ENCODE results near the gene E2F4.

E2F4 gene

DNA sequence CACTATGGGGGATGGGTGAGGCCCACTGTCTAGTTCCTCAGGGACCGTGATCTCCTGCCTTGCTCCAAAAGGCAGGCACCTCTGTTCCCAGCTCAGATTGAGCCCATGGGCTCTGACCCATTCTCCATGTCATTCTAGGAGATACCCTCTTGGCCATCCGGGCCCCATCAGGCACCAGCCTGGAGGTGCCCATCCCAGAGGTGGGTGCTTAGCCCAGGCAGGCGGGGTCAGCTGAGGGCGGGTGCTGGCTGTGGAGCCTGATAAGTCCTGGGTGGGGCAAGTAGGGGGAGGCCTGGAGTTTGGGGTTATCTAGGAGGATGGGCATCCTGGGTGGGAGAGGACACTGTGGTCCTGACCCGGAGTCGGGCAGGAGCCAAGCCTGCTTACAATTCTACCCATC lies 2.3 kb downstream of the E2F4 start:
- no peak for DNase-seq

DNA sequence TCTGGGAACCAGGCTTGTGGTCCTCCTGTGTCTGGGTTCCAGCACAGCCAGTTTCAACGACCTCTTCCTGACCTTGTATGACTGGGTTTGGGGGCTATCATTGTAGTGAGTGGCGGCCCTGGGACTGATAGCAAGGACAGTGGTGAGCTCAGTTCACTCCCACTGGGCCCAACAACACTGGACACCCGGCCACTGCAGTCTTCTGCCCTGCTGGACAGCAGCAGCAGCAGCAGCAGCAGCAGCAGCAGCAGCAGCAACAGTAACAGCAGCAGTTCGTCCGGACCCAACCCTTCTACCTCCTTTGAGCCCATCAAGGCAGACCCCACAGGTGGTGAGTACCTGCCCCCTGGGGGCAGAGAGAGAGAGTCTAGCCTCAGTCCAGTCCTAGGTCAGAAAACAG lies 3.7 kb downstream of the E2F4 start:
- DNase-seq, result no peak

DNA sequence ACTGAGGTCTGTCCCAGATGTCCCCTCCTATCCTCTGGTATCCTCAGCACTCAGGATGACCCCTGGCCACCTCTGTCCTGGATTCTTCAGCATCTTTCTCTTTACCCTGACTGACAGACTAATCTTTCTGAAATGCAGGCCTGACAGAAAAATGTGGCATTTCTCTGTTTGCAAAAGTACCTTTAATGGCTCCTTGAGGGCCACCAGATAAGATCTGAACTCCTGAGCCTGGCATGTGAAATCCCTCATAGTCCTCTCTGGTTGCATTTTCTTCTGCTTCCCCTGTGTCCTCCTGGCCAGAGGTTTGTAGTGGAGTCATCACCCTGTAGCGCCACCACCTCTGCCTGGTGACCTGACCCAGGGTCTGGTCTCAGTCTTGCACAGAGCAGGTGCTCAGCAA lies 4.9 kb downstream of the E2F4 start:
- DNase-seq, result no peak

DNA sequence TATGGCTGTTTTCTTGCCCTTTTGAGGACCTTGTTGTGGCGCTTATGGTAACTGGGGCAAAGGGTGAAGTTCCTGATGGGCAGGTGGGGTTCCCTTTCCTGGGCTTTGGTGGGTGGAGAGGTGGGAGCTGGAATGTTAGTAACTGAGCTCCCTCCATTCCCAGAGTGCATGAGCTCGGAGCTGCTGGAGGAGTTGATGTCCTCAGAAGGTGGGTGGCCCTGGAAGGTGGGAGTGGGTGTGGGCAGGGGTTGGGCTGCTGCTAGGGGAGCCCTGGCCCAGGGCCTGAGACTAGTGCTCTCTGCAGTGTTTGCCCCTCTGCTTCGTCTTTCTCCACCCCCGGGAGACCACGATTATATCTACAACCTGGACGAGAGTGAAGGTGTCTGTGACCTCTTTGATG lies 5.7 kb downstream of the E2F4 start:
- DNase-seq, result no peak

DNA sequence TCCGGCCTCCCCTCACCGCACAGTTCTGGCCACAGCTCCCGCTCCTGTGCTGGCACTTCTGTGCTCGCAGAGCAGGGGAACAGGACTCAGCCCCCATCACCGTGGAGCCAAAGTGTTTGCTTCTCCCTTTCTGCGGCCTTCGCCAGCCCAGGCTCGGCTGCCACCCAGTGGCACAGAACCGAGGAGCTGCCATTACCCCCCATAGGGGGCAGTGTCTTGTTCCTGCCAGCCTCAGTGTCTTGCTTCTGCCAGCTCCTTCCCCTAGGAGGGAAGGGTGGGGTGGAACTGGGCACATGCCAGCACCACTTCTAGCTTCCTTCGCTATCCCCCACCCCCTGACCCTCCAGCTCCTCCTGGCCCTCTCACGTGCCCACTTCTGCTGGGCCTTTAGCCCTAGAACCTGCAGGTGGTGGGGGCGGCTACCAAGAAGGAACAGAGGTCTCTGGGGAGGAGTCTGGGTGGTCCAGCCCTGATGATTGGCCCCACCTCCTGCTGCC lies 6.3 kb downstream of the E2F4 start:
- no peak for DNase-seq

DNA sequence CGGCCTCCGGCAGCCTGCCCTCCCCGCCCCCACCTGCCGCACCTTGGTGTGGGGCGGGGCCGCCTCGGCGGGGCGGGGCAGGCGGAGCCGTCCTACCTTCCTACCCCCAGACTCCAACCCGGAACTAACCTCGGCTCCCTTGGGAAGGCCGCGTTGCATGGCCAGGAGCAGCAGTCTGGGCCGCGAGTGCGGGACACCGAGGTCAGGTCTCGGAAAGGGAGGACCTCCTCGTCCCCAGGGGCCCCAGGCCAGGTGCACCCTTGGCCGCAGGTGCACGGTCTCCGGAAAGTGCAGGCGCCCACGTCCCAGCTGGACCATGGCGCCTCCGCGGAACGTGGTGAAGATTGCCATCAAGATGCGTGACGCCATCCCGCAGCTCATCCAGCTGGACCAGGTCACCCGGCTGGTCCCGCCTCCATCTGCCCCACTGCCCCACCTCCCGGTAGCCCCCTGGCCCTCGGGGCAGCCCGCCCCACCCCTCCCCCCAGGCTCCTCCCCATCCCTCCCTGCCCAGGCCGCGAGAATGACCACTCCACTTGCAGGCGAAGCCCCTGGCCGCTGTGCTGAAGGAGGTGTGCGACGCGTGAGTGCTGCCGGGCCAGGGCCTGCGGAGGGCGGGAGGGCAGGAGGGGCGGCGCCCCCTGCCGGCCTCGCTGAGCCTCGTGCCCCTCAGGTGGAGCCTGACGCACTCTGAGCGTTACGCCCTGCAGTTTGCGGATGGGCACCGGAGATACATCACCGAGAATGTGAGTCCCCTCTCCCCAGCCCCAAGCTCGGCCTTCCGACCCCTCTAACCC lies 7.3 kb downstream of the E2F4 start, which contains the start of gene ELMO3:
TSS of gene ELMO3 (plus strand) at position 121 of the 797 bp plus-strand sequence. CDS start at position 317, 196 bp downstream.
- DNase-seq, result no peak

DNA sequence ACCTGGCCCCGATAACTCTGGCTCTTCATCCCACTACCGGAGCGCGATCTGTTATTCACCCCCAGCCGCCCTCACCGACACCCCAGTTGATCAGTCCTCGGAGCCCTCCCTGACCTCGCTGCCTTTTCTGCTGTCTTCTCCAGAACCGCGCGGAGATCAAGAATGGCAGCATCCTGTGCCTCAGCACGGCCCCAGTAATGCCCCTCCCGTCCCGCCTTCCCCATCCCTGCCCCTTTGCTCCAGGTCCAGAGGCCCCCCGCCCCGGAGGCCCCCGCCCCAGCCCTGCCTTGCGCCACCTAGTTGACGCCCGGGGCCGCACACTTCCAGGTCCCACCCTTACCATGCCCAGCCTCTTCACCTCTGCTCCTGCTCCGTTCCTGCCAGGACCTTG lies 7.8 kb downstream of the E2F4 start:
- DNase-seq, result no peak

DNA sequence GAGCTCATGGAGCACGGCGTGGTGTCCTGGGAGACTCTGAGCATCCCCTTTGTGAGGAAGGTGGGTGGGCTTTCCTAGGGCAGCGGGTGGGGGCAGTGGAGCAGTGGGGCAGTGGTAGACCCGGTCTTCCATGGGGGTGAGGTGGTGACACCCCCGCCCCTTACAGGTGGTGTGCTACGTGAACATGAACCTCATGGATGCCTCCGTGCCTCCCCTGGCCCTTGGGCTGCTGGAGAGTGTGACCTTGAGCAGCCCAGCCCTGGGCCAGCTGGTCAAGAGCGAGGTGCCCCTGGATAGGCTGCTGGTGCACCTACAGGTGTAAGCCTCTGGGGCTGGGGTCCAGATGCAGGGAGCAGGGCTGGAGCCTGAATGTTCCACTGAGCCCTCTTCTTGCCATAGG lies 8.5 kb downstream of the E2F4 start:
- DNase-seq, result no peak

DNA sequence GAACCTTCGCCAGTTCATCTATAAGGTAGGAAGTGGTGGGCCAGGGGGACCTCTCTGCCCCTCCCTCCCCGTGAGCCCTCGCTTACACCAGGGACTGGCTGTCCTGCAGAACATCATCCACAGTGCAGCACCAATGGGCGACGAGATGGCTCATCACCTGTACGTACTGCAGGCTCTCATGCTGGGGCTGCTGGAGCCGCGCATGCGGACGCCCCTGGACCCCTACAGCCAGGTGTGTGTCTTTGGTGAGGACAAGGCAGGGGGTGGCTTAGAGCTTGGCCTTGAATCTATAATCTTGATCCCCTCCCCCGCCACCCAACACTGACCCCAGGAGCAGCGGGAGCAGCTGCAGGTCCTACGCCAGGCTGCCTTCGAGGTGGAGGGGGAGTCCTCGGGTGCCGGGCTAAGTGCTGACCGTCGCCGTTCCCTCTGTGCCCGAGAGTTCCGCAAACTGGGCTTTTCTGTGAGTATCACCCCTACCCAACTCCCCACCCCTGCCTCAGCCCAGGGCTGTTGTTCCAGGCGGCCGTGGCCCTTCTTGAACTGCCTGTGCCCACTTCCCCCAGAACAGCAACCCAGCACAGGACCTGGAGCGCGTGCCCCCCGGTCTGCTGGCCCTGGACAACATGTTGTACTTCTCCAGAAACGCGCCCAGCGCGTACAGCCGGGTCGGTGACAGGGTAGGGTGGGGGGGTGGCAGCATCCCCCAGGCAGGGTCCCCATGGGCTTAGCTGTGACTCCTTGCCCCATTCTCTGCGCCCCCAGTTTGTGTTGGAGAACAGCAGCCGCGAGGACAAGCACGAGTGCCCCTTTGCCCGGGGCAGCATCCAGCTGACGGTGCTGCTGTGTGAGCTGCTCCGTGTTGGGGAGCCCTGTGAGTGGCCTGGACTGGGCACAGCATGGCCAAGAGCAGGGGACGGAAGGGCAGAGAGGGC lies 9.7 kb downstream of the E2F4 start:
- DNase-seq, result no peak

DNA sequence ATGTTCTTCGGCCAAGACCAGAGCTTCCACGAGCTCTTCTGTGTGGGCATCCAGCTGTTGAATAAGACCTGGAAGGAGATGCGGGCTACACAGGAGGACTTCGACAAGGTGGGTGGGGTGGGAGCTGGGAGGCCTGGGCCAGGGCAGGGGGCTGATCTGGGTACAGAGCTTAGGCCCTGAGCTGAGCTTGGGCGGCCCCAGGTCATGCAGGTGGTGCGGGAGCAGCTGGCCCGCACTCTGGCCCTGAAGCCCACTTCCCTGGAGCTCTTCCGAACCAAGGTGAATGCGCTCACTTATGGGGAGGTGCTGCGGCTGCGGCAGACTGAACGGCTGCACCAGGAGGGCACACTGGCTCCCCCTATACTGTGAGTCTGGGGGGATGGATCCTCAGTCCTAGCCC lies 10.5 kb downstream of the E2F4 start:
- DNase-seq, result no peak

DNA sequence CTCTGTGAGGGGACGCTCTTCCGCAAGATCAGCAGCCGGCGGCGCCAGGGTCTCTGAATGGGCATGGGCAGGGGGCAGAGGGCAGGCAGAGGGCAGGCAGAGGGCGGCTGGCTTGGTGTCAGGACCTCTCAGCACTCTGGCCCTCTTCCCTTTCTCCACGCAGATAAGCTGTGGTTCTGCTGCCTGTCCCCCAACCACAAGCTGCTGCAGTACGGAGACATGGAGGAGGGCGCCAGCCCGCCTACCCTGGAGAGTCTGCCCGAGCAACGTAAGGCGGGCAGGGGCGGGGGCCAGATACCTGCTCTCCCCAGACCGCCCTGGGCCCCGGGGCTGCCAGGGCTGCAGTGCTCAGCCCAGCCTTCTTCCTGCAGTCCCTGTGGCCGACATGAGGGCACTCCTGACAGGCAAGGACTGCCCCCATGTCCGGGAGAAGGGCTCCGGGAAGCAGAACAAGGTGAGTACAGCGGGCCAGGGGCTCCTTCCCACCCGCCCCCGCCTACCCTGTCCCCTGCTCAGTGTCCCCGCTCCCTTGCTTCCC lies 11.1 kb downstream of the E2F4 start:
- DNase-seq, result no peak

DNA sequence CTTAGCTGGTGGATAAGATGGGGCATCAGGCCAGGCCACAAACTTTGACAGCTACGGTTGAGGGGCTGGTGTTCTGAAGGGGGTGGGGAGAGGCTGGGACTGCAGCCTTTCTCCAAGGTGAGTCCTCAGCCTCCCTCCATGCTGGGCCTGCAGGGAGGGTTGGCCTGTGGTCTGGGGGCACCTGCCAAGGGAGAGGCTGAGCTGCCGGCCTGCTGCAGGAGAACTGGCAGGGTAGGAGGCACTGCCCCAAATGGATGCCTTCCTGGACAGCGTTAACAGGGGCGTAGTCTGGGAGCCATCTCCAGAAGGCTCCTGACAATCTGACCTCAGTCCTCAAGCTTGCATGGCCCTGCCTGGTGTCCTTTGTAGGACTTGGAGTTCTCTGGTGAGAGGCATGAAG lies 12.1 kb downstream of the E2F4 start:
- DNase-seq, result no peak

DNA sequence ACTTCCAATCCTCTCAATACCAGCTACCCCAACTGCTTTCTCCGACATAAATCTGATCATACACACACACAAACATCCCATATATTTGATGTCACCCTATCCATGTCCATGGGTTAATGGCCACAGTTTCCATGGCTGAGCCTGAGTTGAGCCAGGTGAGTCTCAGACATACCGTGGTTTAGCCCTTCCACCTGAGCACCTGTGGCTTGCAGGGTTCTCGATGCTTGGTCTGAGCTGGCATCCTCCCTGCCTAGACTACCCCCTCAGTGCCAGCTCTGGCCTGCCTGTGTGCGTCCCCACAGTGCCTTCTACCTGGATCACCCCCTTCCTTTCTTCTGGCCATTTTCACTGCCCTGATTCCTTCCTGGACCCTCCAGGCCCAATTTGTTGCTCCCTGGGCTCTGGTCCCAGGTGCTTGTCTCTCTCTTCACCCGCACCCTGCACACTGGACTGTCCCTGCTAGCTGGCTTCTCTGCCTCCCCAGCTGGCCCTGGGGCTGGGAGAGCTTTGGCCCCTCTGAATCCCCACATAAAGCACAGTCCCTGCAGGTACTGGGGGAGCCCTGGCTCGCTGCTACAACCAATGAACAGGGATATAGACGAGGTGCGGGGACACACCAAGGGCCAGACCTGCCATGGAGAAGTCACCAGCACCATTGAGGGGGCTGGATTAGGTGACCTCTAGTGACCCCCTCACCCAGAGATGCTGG lies 14.3 kb downstream of the E2F4 start:
- no peak for DNase-seq

DNA sequence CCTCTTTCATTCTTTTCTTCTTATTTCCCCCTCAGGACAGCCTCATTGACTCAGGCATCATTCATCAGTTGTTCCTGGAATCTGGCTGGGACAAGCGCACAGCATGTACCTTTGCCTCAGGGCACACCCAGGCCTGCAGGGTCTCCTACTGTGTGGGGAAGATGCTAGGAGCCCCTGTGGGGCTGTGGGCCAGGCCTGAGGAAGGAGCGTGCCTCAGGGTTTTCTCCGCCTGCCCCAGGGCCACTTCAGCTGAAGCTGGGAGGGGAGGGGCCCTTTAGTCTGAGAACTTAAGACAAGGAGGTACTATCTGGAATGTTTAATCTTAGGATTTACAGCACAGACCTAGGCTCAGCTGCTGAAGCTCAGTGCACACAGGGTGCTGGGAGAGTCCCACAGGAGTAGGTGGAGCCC lies 14.9 kb downstream of the E2F4 start:
- no peak for DNase-seq

DNA sequence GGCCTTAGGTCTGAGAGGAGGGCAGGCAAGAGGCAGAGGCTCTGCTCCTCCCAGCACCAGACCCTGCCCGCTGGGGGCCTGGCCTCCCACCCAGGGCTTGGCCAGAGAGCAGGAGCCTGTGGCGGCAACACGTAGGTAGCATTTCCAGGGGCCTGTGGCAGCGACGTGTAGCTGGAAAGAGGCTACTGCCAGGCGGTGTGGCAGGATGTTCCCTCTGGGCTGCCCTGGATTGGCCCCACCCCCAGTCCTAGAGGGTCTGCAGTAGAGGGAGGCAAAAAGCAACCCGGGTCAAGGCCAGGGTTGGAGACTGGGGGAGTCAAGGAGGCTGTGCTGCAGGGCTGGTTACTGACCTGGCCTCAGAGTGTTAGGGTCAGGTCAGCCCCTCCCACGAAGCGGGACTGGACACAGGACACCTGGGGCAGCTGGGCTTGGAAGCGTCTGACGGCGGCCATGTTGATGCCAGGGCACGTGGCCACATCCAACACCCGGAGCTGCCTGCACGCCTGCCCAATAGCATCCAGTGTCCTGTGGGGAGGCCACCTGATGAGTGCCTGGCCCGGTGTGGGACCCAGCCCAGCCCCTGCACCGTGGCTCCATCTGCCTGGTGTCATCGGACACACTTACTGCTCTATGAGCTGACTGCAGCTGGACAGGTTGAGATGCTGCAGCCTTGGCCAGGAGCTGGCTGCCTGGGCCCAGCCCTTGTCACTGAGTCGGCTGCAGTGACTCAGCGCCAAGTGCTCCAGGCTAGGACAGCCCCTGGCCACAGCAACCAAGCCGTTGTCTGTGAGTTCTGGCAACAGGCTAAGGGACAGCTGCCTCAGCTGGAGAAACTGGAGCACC lies 15.5 kb downstream of the E2F4 start:
- DNase-seq, result no peak

DNA sequence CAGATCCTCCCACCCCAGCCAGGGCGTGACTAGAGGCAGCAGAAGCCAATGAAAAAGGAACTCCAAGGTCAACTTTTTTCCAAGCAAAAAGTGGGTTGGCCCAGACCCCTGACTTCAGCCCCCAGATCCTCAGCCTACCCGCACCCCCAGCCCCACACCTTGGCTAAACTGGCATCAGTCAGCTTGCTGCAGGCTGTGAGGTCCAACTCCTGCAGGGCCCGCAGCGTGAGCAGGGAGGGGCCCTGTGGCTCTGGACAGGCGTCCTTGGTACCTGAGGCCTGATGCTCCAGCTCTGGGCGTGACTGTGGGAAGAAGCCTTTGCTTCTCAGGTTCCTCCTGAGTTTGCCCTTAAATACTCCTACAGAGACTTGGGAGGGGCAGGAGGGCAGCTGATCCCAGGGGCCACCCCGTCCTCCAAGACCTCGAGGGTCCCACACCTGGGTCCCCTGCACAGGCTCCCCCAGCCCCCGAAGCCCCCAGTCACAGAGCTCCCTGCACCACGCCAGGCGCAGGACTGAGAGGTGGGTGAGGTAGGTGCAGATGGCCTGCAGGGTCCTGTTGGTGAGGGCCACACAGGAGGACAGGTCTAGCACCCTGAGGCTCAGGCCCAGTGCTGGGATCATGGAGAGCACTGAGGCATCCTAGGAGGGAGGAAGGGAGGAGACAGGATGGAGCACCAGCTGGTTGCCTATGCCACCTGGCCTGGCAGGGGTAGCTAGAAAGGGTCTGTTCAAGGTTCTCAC lies 16.4 kb downstream of the E2F4 start:
- DNase-seq, result no peak

DNA sequence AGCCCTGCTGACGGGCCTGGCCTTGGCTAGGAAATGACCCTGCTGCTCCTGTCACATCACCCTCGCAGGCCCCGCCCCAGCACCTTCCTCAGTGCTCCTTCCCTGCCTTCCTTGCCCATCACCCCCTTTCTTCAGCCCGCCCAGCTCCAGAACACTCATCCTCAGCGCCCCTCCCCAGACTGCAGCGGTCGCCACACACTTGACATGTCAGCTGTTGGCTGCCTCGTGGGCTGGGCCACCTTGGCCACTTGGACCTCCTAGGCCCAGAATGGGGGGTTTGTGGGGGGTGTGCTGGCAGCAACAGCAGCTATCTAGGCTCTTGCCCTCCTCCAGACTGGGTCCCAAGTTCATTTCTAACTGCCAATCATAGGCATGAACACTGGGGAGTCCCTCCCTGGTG lies 17.6 kb downstream of the E2F4 start:
- DNase-seq, result no peak

DNA sequence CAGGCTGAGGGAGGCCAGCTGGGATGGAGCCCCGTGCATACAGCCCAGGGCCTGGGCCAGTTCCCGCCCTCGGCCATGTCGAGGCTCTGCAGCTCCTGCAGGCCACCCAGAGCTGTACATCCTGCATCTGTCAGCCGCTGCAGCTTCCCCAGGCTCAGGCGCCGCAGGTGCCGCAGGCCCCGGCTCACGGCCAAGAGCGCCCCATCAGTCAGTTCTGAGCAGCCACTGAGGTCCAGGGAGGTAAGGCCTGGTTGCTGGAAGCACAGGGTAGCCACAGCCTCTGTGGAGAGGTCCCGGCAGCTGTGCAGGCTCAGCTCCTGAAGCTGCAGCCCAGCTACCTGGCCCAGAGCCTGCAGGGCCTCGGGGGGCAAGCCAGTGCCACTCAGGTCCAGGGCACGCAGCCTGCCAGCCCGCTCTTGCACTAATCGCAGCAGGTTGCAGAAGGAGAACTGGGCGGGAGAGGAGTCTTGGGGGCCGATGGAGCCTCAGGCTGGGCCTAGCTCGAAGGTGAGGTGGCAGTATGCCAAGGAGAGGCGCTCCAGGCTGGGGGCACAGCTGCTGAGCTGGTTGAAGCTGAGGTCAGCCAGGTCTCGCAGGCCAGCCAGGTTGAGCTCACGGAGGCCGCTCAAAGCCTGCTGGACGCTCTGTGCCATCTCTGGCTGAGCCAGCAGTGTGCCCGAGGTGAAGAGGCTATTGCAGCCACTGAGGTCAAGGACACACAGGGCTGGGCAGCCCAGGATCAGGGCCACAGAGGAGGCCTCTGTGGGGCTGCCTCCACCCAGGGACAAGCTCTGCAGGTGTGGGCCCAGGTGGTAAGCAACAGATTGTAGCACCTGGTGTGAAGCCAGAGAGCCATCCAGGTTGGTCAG lies 18.3 kb downstream of the E2F4 start:
- no peak for DNase-seq

DNA sequence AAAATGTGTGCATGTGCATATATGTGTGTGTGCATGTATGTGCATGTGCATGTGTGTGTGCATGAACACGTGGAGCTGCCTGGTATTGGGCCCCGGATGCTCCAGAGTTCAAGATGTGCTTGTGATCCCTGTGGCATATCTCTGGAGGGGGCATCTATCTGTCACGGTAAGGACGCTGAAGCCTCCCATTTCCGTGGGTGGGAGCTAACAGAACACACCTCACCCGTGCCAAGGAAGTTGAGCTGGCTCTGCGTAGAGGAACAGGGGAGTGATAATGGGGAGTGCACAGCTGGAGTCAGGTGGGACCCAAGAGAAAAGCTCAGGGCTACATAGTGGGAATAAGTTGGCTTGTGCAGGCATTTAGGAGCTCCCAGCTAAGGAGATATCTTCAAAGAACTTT lies 19.7 kb downstream of the E2F4 start:
- no peak for DNase-seq

DNA sequence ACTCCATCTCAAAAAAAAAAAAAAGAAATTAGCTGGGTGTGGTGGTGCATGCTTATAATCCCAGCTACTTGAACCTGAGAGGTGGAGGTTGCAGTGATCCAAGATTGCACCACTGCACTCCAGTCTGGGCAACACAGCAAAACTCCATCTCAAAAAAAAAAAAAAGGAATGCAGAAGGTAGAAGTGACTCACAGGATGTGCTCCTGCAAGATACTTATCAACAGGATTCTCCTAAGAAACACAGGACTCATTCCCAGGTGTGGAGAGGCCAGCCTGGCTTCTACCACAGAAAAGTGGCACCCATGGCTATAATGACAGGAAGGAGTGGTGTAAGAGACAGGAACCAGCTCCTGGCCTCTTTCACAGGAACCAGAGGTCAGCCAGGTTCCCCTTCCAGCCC lies 20.8 kb downstream of the E2F4 start:
- no peak for DNase-seq

All from GDM1 (cell line).